HepG2 (cell line): Measurements from ENCODE around the gene CSTPP1. TPM values are rescaled to one million over a fixed set of nuclear protein-coding genes. Genes with fewer than 3 reads are reported as not detected.
A peak's percentile ranks its signal among the peaks of the same experiment; 100 is the strongest.

Experiments
- ATAC-seq: fragments of 200-7000 bp; cut with Tn5 transposase; 3 replicates; pipeline ENCODE4 v1.9.1; 2020; ENCODE audit warnings: mild to moderate bottlenecking, moderate library complexity
- BruUV-seq: library from RNA; stranded (reverse); fragments of 400-500 nt; replicated peaks from 2 replicates; lab custom pipeline; 2021; lab: Mats Ljungman, UMichigan
- CTCF ChIA-PET: fragments of 300-600 bp; formaldehyde crosslinking; extraction: SDS; loops from one replicate; lab custom pipeline; 2021; ENCODE audit warnings: low total read pairs, inconsistent platforms, low intra/inter-chr PET ratio; lab: Yijun Ruan, JAX
- POLR2A ChIA-PET: fragments of 350-600 bp; sonication (Branson Sonifier 250); formaldehyde crosslinking; loops from one replicate; lab custom pipeline; 2020; ENCODE audit warnings: antibody characterized with exemption, inconsistent platforms; lab: Yijun Ruan, JAX
- DNase-seq: peaks from one replicate; pipeline ENCODE4 v3.0.0-alpha.2; 2015; ENCODE audit warnings: low spot score
- FAIRE-seq: peaks from 3 replicates; lab custom pipeline; 2011; peaks lifted over from hg19 to GRCh38; lab: Jason Lieb, UNC
- H2AFZ ChIP-seq: one replicate; pipeline ENCODE4 v1.6.1; 2011; ENCODE audit warnings: low read length, inconsistent platforms
- H3K27ac ChIP-seq: fragments of 300-600 bp; 3 replicates; pipeline ENCODE4 v1.8.0; 2011; ENCODE audit warnings: mixed run types, mild to moderate bottlenecking, mixed read lengths, low read length, inconsistent platforms; ENCODE audit not compliant: insufficient read depth; ENCODE audit errors: extremely low read length
- H3K27me3 ChIP-seq, 2 experiments: fragments of 200-600 bp in 1 of 2; 2 replicates in 1 of 2; 3 replicates in 1 of 2; pipeline versions ENCODE4 v1.6.0 to v1.8.0; 2011; ENCODE audit warnings: low read length in 2 of 2, mild to moderate bottlenecking in 2 of 2, moderate library complexity in 2 of 2, inconsistent platforms in 1 of 2; ENCODE audit not compliant: insufficient read depth in 2 of 2, control insufficient read depth in 1 of 2
- H3K36me3 ChIP-seq, 2 experiments: fragments of 200-600 bp in 1 of 2; replicated peaks in 1 of 2; 2 replicates in 1 of 2; 3 replicates in 1 of 2; pipeline versions ENCODE4 v1.5.1 to v1.8.0; 2011; ENCODE audit warnings: low read length in 2 of 2, inconsistent platforms in 1 of 2; ENCODE audit not compliant: insufficient read depth in 2 of 2, control insufficient read depth in 1 of 2
- H3K4me1 ChIP-seq: 2 replicates; pipeline ENCODE4 v1.5.1; 2012; ENCODE audit warnings: low read length, inconsistent platforms; ENCODE audit not compliant: insufficient read depth
- H3K4me2 ChIP-seq: 2 replicates; pipeline ENCODE4 v1.6.0; 2011; ENCODE audit warnings: low read depth, low read length, inconsistent platforms
- H3K4me3 ChIP-seq, 3 experiments: fragments of 200-600 bp in 1 of 3; sonication (generic), shearing (Covaris generic) in 1 of 3; replicated peaks in 1 of 3; 2 replicates each; pipeline ENCODE4 v1.5.1; 2011 to 2016; ENCODE audit warnings: low read length in 3 of 3, inconsistent platforms in 2 of 3, low read depth in 2 of 3, mild to moderate bottlenecking in 2 of 3, control low read depth in 1 of 3, mixed read lengths in 1 of 3; ENCODE audit not compliant: insufficient read depth in 1 of 3
- H3K79me2 ChIP-seq: one replicate; pipeline ENCODE4 v1.6.1; 2011; ENCODE audit warnings: low read length, inconsistent platforms; ENCODE audit not compliant: insufficient read depth
- H3K9ac ChIP-seq: 2 replicates; pipeline ENCODE4 v1.6.0; 2011; ENCODE audit warnings: mild to moderate bottlenecking, low read depth, low read length, inconsistent platforms; ENCODE audit not compliant: insufficient read depth
- H3K9me3 ChIP-seq: 2 replicates; pipeline ENCODE4 v1.5.1; 2012; ENCODE audit warnings: mild to moderate bottlenecking, low read length
- H4K20me1 ChIP-seq: 2 replicates; pipeline ENCODE4 v1.6.0; 2011; ENCODE audit warnings: inconsistent platforms, mild to moderate bottlenecking, low read length, moderate library complexity; ENCODE audit not compliant: insufficient read depth
- KDM2A ChIP-seq: sonication (generic); formaldehyde crosslinking; IDR thresholded peaks from 2 replicates; pipeline ENCODE4 v1.4.0; 2020; ENCODE audit warnings: low read depth, missing genetic modification reagents, borderline replicate concordance
- MAFG ChIP-seq: sonication (generic); formaldehyde crosslinking; IDR thresholded peaks from 2 replicates; pipeline ENCODE4 v1.5.1; 2020; ENCODE audit warnings: mild to moderate bottlenecking, missing genetic modification reagents
- MXI1 ChIP-seq: IDR thresholded peaks from 3 replicates; pipeline ENCODE4 v1.6.1; 2012; ENCODE audit warnings: low read depth, low read length, inconsistent platforms, borderline replicate concordance
- NFE2L2 ChIP-seq: fragments of 150-350 bp; IDR thresholded peaks from 2 replicates; pipeline ENCODE4 v1.6.1; 2014; ENCODE audit warnings: low read length
- NFKB2 ChIP-seq: sonication (generic); formaldehyde crosslinking; IDR thresholded peaks from 2 replicates; pipeline ENCODE4 v1.4.0; 2020; ENCODE audit warnings: missing genetic modification reagents, borderline replicate concordance
- RAD21 ChIP-seq: fragments of 450-650 bp; formaldehyde crosslinking; IDR thresholded peaks from 2 replicates; pipeline ENCODE4 v1.5.0; 2020; ENCODE audit warnings: mild to moderate bottlenecking
- U2AF1 ChIP-seq: fragments of 200-400 bp; formaldehyde crosslinking; optimal IDR thresholded peaks from 2 replicates; pipeline ENCODE3; 2017; ENCODE audit warnings: mild to moderate bottlenecking, low read depth, low read length
- ZFP82 ChIP-seq: sonication (generic); formaldehyde crosslinking; IDR thresholded peaks from 2 replicates; pipeline ENCODE4 v1.5.1; 2020; ENCODE audit warnings: mild to moderate bottlenecking, missing genetic modification reagents, borderline replicate concordance
- ZNF451 ChIP-seq: sonication (generic); formaldehyde crosslinking; IDR thresholded peaks from 2 replicates; pipeline ENCODE4 v1.5.0; 2020; ENCODE audit warnings: mild to moderate bottlenecking, missing genetic modification reagents
- WGBS: methylation state at CpG from one replicate; pipeline ENCODE4 v1.1.6; 2017; ENCODE audit warnings: low lambda C conversion rate; 5-methylcytosine and 5-hydroxymethylcytosine counted together
- in situ Hi-C: cut with HindIII; loops from 2 replicates; pipeline ENCODE4 v1.10.0; 2017; ENCODE audit warnings: low pct_unique_long_range_greater_than_20kb; ENCODE audit not compliant: extremely low pct_ligation_motif_present
- intact Hi-C: fragments of 100-400 bp; cut with micrococcal nuclease; formaldehyde crosslinking; loops from one replicate; pipeline ENCODE4 v1.10.0; 2022; ENCODE audit not compliant: unreplicated experiment
- polyA plus RNA-seq, 8 experiments: library from polyadenylated mRNA; depleted of rRNA in 3 of 8; stranded (reverse) in 7 of 8; unstranded in 1 of 8; fragments of >200 nt; fragmentation: Illumina TruSeq in 4 of 8; extraction: Trizol in 4 of 8; gene quantifications; 2 replicates each; pipeline versions ENCODE4 v1.2.1 to v1.2.3, GENCODE V29; 2011 to 2016; ENCODE audit warnings: low read depth in 4 of 8, missing spikeins in 1 of 8, mixed read lengths in 1 of 8; ENCODE audit not compliant: insufficient read depth in 1 of 8
- total RNA-seq, 5 experiments: library from RNA; depleted of rRNA; stranded (reverse); fragments of >200 nt; fragmentation: Illumina TruSeq; extraction: Trizol; gene quantifications; 2 replicates each; pipeline ENCODE4 v1.2.3, GENCODE V29; 2016; ENCODE audit warnings: low read depth in 1 of 5
- TF ChIP-seq, protein P1 (sequence below): sonication (generic); formaldehyde crosslinking; IDR thresholded peaks from 2 replicates; pipeline ENCODE4 v1.5.0; 2020; ENCODE audit warnings: missing genetic modification reagents, mild to moderate bottlenecking, borderline replicate concordance
- TF ChIP-seq, protein P2 (sequence below): sonication (generic); formaldehyde crosslinking; IDR thresholded peaks from 2 replicates; pipeline ENCODE4 v1.5.1; 2020; ENCODE audit warnings: missing genetic modification reagents, mild to moderate bottlenecking, borderline replicate concordance

Gene CSTPP1
- total and polyA plus RNA-seq, 2 of the 13 experiments (the other 11 are each of a cell fraction or from before 2014, with no cell fraction given), result 12.3 to 14.6 TPM

GRCh38 chr11:47149782-47150181, 213.2 kb downstream of the CSTPP1 start (continued):
- TF ChIP-seq, protein P1, sequence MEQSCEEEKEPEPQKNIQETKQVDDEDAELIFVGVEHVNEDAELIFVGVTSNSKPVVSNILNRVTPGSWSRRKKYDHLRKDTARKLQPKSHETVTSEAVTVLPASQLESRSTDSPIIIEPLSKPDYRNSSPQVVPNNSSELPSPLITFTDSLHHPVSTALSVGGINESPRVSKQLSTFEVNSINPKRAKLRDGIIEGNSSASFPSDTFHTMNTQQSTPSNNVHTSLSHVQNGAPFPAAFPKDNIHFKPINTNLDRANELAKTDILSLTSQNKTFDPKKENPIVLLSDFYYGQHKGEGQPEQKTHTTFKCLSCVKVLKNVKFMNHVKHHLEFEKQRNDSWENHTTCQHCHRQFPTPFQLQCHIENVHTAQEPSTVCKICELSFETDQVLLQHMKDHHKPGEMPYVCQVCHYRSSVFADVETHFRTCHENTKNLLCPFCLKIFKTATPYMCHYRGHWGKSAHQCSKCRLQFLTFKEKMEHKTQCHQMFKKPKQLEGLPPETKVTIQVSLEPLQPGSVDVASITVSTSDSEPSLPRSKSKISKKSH (CRISPR knock-in tag), result no peak
- no peak for TF ChIP-seq ZFP82 (CRISPR knock-in tag)
- TF ChIP-seq, protein P2, sequence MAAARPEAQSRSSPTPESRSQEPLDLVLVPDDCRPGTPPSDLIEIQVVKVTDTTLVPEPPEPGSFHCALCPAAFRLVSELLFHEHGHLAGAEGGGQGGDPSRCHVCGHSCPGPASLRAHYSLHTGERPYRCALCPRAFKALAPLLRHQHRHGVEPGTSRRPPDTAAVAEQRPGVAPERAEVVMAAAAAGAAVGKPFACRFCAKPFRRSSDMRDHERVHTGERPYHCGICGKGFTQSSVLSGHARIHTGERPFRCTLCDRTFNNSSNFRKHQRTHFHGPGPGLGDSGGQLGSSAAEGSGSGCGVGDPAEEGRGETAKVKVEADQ (CRISPR knock-in tag), result no peak
- no peak for TF ChIP-seq NFE2L2
- TF ChIP-seq MAFG (CRISPR knock-in tag), result no peak
- no peak for TF ChIP-seq NFKB2 (CRISPR knock-in tag)
- TF ChIP-seq MXI1, result no peak
- no peak for TF ChIP-seq RAD21

- in situ Hi-C loops, result loop anchor here (5.0 kb wide), 1 partner anchor 235 kb away; the partner anchor contains the start of gene LRP4
- intact Hi-C loops, result no loop called here
- 97% methylated on average over 14 of the region's 16 CpGs for WGBS
Observed at GRCh38 chr11:47152126-47152952, 215.8 kb downstream of the CSTPP1 start.

More at GRCh38 chr11:47152126-47152952, 215.8 kb downstream of the CSTPP1 start:
- H3K4me3 ChIP-seq, result no peak overlapping the region
- CTCF ChIA-PET, result interaction anchor here (2.3 to 3.1 kb wide), 2 partner anchors 232 to 262 kb away, joined by 15 to 57 read pairs; no protein-coding TSS in a partner anchor
- TF ChIP-seq ZNF451 (CRISPR knock-in tag), result no peak
- TF ChIP-seq, protein P2 (CRISPR knock-in tag), result no peak
- TF ChIP-seq KDM2A (CRISPR knock-in tag), result 0 out of 2 replicates have a peak, but pooled peaks have one; percentile 11
- no peak for TF ChIP-seq U2AF1
- H3K79me2 ChIP-seq, result no peaks in the 10 kb centered on the region
- ATAC-seq (peak; percentile 5; the same call in 1 of the 3 replicates), DNase-seq (no peak), FAIRE-seq (no peak)
- POLR2A ChIA-PET, result interaction anchor here (0.7 to 1.2 kb wide), 3 partner anchors 11 to 244 kb away, joined by 3 to 8 read pairs (median 3); no protein-coding TSS in a partner anchor
- no peaks in the 10 kb centered on the region for H3K4me1 ChIP-seq
- H3K27ac ChIP-seq, result no peak overlapping the region
- BruUV-seq, result no TSS peak
- no peaks in the 10 kb centered on the region for H4K20me1 ChIP-seq
- no peak overlapping the region for H3K4me2 ChIP-seq
- H2AFZ ChIP-seq, result no peak overlapping the region
- H3K9ac ChIP-seq, result no peak overlapping the region
- peaks cover 0 to 3% of the 10 kb centered on the region in 2 experiments; a peak in 2 of 5 replicates for H3K36me3 ChIP-seq
- H3K9me3 ChIP-seq, result no peaks in the 10 kb centered on the region
- no peaks in the 10 kb centered on the region; a peak in 1 of 5 replicates for H3K27me3 ChIP-seq
